ENCODE data around the gene PTPRE.

Gene PTPRE

DNA sequence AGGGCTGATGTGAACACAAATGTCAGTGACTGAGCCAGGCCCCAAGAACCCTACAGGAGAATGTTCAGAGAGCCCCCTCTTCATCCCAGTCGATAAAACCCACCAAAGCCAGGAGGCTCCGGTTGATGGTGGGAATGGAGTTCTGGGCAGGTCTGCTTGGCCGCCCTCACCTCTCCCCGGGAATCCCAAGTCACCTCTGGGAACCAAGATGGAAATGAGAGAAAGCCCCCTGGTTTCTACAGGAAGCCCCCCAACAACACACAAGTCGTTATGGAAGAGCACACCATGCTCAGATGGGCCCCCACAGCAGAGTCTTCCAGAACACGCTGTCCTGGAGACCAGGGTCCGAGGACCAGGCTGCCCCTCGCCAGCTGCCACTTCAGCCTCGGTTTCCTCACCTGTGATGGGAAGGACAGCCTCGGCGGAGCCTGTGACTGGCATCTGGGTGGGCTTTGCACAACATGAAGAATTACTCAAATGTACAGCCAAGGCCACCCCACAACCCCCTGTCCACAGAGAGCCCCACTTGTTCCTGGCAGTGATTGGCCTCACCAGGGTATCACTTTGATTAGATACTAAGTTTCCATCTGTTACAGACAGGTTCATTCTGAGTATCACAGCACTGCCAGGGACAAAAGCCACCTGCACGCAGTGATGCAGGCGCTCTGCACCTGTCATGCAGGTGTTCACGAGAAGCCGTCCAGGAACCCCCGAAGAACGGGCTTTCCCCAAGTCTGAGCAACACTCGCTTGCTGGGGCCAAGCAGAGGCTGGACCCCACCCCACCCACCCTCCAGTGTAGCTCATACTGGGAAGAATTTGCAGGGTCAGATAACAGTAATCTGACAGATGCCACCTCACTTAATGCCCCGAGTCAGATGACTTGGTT lies 161.7 kb downstream of the PTPRE start:
- TF ChIP-seq CTCF (IDR thresholded peaks at IDR 0.05; ENCODE audit: low read depth, low read length, missing control alignments): no peak
- DNase-seq (ENCODE audit: low read depth): no peak
- H3K4me3 ChIP-seq (ENCODE audit: low read depth, low read length): no peak overlapping the region

DNA sequence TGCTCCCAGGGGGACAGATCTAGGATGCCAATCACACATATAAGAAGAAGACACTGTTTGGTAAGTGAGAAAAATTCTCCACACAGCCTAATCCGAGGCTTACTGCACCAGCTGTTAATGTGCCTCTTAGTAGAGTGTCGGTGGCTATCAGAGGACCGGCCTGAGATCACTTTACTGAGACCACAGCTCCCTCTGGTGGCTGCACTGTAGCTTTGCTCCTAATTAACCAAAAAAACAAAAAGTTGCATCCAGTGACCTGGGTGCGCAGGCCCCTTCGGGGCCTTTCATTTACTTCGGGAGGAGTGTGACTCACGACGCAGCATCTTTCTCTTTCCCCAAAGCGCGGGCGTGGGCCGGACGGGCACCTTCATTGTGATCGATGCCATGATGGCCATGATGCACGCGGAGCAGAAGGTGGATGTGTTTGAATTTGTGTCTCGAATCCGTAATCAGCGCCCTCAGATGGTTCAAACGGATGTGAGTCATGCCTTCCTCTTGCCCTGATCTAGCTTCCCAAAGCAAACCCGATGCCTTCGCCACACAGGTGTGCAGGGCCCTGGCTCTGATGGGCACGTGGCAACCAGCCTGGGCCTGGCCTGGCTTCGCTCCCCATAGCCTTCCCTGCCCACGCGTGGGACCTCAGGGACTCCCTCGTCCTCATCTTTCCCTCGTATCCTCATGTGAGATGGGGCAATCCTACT lies 162.6 kb downstream of the PTPRE start:
- DNase-seq (ENCODE audit: low read depth): no peak
- no peak overlapping the region for H3K4me3 ChIP-seq (ENCODE audit: low read depth, low read length)
- TF ChIP-seq CTCF (IDR thresholded peaks at IDR 0.05; ENCODE audit: low read depth, low read length, missing control alignments): peak; percentile 77

- TF ChIP-seq CTCF (IDR thresholded peaks at IDR 0.05; ENCODE audit: low read depth, low read length, missing control alignments): no peak
- no peak for DNase-seq (ENCODE audit: low read depth)
- no peak overlapping the region for H3K4me3 ChIP-seq (ENCODE audit: low read depth, low read length)
These were observed 163.3 kb downstream of the PTPRE start for GRCh38 chr10:128070161-128070560.

DNA sequence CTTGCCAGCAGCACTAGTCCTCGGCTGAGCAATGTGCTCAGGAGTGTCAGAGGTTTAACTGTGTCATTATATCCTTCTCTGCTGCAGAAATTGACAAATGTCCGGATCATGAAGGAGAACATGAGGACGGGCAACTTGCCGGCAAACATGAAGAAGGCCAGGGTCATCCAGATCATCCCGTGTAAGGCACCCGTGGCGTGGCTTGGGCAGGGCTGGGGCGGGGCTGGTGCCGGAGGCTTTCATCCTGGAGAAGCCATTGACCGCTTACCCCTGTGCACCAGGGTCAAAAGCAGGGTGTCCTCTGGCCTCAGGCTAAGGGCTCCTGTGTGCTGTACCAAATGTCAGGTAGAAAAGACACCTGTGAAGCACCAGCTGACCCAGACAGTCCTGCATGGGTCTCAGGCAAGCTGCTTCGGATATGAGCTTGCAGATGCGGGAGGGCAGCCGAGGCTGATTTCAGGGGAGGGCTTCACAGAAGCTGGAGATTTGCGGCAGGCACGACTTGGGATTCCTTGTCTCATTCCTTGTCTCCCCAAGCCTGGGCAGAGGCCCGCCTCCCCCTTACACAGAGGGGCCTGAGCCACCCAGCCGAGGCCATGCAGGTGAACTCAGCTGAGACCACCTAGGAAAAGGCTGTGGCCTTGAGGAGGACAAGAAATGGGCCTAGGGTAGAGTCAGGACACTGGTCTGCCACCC lies 164.0 kb downstream of the PTPRE start:
- DNase-seq (ENCODE audit: low read depth): no peak
- no peak for TF ChIP-seq CTCF (IDR thresholded peaks at IDR 0.05; ENCODE audit: low read depth, low read length, missing control alignments)
- no peak overlapping the region for H3K4me3 ChIP-seq (ENCODE audit: low read depth, low read length)

DNA sequence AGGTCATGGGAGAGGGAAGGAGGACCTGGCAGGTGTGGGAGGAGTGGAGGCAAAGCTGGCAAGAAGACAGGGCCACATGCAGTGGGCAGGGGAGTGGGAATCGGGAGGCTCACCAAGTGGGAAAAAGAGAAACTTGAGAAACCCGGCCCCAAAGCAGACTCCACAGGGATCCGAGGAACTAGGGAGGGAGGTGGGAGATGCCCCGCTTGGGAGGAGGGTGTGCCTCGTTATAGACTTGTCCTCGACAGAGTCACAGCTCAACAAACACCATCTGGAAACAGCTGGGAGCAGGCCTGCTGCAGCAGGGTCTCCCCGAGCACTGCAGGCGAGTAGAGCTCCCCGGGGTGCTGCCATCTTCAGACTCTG lies 164.5 kb downstream of the PTPRE start:
- no peak overlapping the region for H3K4me3 ChIP-seq (ENCODE audit: low read depth, low read length)
- DNase-seq (ENCODE audit: low read depth): no peak
- TF ChIP-seq CTCF (IDR thresholded peaks at IDR 0.05; ENCODE audit: low read depth, low read length, missing control alignments): no peak

GRCh38 chr10:128072046-128072445 lies 165.1 kb downstream of the PTPRE start:
- TF ChIP-seq CTCF (IDR thresholded peaks at IDR 0.05; ENCODE audit: low read depth, low read length, missing control alignments): no peak
- H3K4me3 ChIP-seq (ENCODE audit: low read depth, low read length): no peak overlapping the region
- DNase-seq (ENCODE audit: low read depth): no peak

All from GM12864 (cell line).